K562 (cell line): Measurements from ENCODE around the gene LATS2. TPM values are rescaled to one million over a fixed set of nuclear protein-coding genes. Genes with fewer than 3 reads are reported as not detected.

Source experiments
- CLOCK ChIP-seq: fragments of 250-450 bp; sonication (Bioruptor Pico); IDR thresholded peaks from 2 replicates; pipeline ENCODE4 v1.4.0; 2020; ENCODE audit warnings: mild to moderate bottlenecking, moderate library complexity, borderline replicate concordance
- CREBBP ChIP-seq: IDR thresholded peaks from one replicate; pipeline ENCODE4 v1.6.1; 2012; ENCODE audit warnings: low read depth, mild to moderate bottlenecking, control low read depth, inconsistent platforms, low read length
- ID3 ChIP-seq, 2 experiments: fragments of 250-450 bp in 1 of 2; fragments of 450-650 bp in 1 of 2; sonication (Bioruptor Pico) in 1 of 2; IDR thresholded peaks; 2 replicates each; pipeline versions ENCODE4 v1.6.1 to v1.8.0; 2016 to 2021; ENCODE audit warnings: mild to moderate bottlenecking in 2 of 2, moderate library complexity in 2 of 2, missing compliant biosample characterization in 1 of 2, missing genetic modification characterization in 1 of 2
- KLF16 ChIP-seq: IDR thresholded peaks from 2 replicates; pipeline ENCODE4 v1.6.1; 2016; ENCODE audit warnings: antibody characterized with exemption
- polyA plus RNA-seq, 8 experiments: library from polyadenylated mRNA; depleted of rRNA in 4 of 8; stranded (reverse) in 5 of 8; unstranded in 3 of 8; fragments of >200 nt; fragmentation: Nextera tagmentation in 2 of 8; fragmentation: Illumina TruSeq in 1 of 8; extraction: Ambion mirVana in 2 of 8; extraction: Trizol in 1 of 8; gene quantifications; 2 replicates each; pipeline versions ENCODE4 v1.2.1 to v1.2.3, GENCODE V29; 2011 to 2014; ENCODE audit warnings: inconsistent platforms in 1 of 8, missing spikeins in 1 of 8
- total RNA-seq, 7 experiments: library from RNA; depleted of rRNA in 6 of 7; stranded (reverse); fragments of >200 nt in 6 of 7; fragmentation: Illumina TruSeq in 2 of 7; extraction: Trizol in 2 of 7; gene quantifications; 2 replicates each; pipeline versions ENCODE4 v1.2.1 to v1.2.3, GENCODE V29; 2011 to 2021; ENCODE audit warnings: low replicate concordance in 1 of 7
- TF ChIP-seq, protein P1 (sequence below), 2 experiments: IDR thresholded peaks in 1 of 2; conservative IDR thresholded peaks in 1 of 2; 2 replicates each; pipeline ENCODE4 v1.6.1; 2016; ENCODE audit warnings: low read depth in 2 of 2, mild to moderate bottlenecking in 1 of 2, missing compliant biosample characterization in 1 of 2, missing genetic modification characterization in 1 of 2, moderate library complexity in 1 of 2
- TF ChIP-seq, protein P2 (sequence below), 2 experiments: fragments of 450-650 bp; IDR thresholded peaks; 2 replicates each; pipeline ENCODE4 v1.6.1; 2016; ENCODE audit warnings: mild to moderate bottlenecking in 2 of 2, borderline replicate concordance in 1 of 2, low read depth in 1 of 2, moderate library complexity in 1 of 2
- TF ChIP-seq, protein P3 (sequence below): fragments of 450-650 bp; IDR thresholded peaks from 2 replicates; pipeline ENCODE4 v1.6.1; 2016

The LATS2 gene
- total and polyA plus RNA-seq, 9 of the 15 experiments (the other 6 are each of a cell fraction or from before 2014, with no cell fraction given) = 0.18 to 3.7 (median 0.76) TPM

GRCh38 chr13:20993661-20994440 lies 67.5 kb downstream of the LATS2 start (continued):
- TF ChIP-seq CLOCK (CRISPR knock-in tag) (no peak), ID3 (CRISPR knock-in tag; IDR thresholded peaks at IDR 0.05) (no peak), ID3 (tag; IDR thresholded peaks at IDR 0.05) (no peak), CREBBP (no peak), KLF16 (peak; percentile 53; the same call in 1 of the 2 replicates)
- TF ChIP-seq, protein P1, sequence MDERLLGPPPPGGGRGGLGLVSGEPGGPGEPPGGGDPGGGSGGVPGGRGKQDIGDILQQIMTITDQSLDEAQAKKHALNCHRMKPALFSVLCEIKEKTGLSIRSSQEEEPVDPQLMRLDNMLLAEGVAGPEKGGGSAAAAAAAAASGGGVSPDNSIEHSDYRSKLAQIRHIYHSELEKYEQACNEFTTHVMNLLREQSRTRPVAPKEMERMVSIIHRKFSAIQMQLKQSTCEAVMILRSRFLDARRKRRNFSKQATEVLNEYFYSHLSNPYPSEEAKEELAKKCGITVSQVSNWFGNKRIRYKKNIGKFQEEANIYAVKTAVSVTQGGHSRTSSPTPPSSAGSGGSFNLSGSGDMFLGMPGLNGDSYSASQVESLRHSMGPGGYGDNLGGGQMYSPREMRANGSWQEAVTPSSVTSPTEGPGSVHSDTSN (CRISPR knock-in tag; IDR thresholded peaks at IDR 0.05; ENCODE audit: low read depth) = no peak
- TF ChIP-seq, protein P1 (tag; conservative IDR thresholded peaks at IDR 0.05; ENCODE audit: low read depth) = no peak
- TF ChIP-seq, protein P2, sequence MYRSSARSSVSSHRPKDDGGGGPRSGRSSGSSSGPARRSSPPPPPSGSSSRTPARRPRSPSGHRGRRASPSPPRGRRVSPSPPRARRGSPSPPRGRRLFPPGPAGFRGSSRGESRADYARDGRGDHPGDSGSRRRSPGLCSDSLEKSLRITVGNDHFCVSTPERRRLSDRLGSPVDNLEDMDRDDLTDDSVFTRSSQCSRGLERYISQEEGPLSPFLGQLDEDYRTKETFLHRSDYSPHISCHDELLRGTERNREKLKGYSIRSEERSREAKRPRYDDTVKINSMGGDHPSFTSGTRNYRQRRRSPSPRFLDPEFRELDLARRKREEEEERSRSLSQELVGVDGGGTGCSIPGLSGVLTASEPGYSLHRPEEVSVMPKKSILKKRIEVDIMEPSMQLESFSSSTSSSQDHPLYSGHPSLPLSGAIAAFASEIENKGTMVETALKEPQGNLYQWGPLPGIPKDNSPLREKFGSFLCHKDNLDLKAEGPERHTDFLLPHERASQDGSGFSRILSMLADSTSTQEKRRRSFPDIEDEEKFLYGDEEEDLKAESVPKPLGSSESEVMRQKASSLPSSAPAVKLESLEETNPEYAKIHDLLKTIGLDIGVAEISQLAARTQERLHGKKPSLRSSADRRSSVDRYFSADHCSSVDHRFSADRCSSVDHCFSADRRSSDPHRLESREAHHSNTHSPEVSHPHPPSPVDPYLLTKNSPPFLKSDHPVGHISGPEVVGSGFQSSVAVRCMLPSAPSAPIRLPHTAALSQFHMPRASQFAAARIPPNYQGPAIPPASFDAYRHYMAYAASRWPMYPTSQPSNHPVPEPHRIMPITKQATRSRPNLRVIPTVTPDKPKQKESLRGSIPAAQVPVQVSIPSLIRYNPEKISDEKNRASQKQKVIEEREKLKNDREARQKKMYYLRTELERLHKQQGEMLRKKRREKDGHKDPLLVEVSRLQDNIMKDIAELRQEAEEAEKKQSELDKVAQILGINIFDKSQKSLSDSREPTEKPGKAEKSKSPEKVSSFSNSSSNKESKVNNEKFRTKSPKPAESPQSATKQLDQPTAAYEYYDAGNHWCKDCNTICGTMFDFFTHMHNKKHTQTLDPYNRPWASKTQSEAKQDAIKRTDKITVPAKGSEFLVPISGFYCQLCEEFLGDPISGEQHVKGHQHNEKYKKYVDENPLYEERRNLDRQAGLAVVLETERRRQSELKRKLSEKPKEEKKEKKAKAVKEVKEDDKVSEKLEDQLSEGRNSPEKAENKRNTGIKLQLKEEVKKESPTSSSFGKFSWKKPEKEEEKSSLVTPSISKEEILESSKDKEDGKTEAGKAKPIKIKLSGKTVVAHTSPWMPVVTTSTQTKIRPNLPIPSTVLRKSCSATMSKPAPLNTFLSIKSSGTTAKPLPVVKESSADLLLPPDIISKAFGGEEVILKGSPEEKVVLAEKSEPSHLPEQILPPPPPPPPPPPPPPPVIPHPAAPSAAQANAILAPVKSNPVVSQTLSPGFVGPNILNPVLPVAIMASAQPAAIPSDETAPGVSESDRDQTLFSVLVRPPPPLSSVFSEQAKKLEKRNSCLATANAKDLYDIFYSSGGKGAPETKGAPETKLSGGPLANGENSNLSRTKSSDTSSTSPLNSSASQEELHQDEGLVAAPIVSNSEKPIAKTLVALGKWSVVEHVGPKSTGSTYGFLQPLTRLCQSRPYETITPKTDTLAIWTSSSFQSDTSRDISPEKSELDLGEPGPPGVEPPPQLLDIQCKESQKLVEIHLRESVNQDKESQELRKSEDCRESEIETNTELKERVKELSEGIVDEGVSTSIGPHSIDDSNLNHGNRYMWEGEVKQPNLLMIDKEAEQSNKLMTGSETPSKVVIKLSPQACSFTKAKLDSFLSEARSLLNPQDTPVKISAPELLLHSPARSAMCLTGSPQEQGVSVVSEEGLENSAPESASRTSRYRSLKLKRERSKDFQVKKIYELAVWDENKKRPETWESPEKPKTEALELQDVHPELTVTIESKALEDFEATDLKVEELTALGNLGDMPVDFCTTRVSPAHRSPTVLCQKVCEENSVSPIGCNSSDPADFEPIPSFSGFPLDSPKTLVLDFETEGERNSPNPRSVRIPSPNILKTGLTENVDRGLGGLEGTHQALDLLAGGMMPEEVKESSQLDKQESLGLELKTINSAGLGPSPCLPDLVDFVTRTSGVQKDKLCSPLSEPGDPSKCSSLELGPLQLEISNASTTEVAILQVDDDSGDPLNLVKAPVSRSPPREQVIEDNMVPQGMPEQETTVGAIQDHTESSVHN (IDR thresholded peaks at IDR 0.05; ENCODE audit: borderline replicate concordance in 1 of 2, low read depth in 1 of 2) = peak in 1 of 2 experiments; percentile 58; a peak in 2 of 4 replicates
- TF ChIP-seq, protein P3, sequence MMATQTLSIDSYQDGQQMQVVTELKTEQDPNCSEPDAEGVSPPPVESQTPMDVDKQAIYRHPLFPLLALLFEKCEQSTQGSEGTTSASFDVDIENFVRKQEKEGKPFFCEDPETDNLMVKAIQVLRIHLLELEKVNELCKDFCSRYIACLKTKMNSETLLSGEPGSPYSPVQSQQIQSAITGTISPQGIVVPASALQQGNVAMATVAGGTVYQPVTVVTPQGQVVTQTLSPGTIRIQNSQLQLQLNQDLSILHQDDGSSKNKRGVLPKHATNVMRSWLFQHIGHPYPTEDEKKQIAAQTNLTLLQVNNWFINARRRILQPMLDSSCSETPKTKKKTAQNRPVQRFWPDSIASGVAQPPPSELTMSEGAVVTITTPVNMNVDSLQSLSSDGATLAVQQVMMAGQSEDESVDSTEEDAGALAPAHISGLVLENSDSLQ = no peak
